ENCODE data around the gene ITGB8. TPM values are rescaled to one million over a fixed set of nuclear protein-coding genes. Genes with fewer than 3 reads are reported as not detected.

Gene ITGB8
- total RNA-seq, 5 donors from 2014 or later (not counting 1 experiment from before 2014, with no cell fraction given): 0.08 to 0.29 (median 0.16) TPM

DNA sequence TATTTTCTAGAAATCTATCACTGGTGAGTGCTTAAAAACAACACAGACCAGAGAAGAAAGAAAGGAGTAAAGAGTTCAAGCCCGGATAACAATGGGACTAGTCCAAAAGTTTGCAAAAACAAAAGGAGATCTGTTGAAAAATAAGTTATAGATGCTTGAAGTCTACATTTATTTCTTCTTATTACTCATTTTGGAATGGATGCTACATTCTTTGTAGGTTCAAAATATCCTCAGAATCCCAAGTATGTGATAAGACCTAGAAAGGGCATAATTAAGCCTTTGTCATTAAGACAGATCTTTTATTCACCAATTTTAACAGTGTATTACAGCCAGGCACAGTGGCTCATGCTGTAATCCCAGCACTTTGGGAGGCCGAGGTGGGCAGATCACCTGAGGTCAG is 42.7 kb upstream of the ITGB8 start:
- H3K27ac Mint-ChIP-seq: no peak overlapping the region
- Histone ChIP-seq H3K9me3 (no peaks in the 10 kb centered on the region), H3K4me3 (ENCODE audit: control insufficient read depth in 1 of 2, extremely low read depth in 1 of 2, low read length in 1 of 2) (no peak overlapping the region), H3K36me3 (ENCODE audit: control insufficient read depth in 2 of 2, extremely low read depth in 1 of 2, insufficient read depth in 1 of 2, low read length in 1 of 2) (no peaks in the 10 kb centered on the region), H3K27ac (ENCODE audit: low read length) (no peak overlapping the region), H3K27me3 (replicated peaks in 1 of 2; ENCODE audit: control insufficient read depth in 2 of 2, extremely low read depth in 1 of 2, insufficient read depth in 2 of 2, low read length in 1 of 2) (no peaks in the 10 kb centered on the region), H3K4me1 (ENCODE audit: control insufficient read depth in 1 of 2, extremely low read depth in 1 of 2, insufficient read depth in 2 of 2, low read length in 2 of 2) (no peaks in the 10 kb centered on the region)
- WGBS (ENCODE audit: insufficient coverage): no CpG with 5 or more reads among the region's 2 CpGs
- H3K4me3 Mint-ChIP-seq: no peak overlapping the region
- no peaks in the 10 kb centered on the region for H3K9me3 Mint-ChIP-seq
- no peak for ATAC-seq (replicated peaks in 1 of 4)
- H3K4me1 Mint-ChIP-seq: no peaks in the 10 kb centered on the region
- H3K27me3 Mint-ChIP-seq: no peaks in the 10 kb centered on the region
- DNase-seq: no peak
- POLR2A ChIA-PET: no interaction called here
- CTCF ChIA-PET: interaction anchor here in 1 of 2 donors (0.6 kb wide), 1 partner anchor 20 kb away, joined by 3 read pairs; no protein-coding TSS in a partner anchor
- H3K36me3 Mint-ChIP-seq: no peaks in the 10 kb centered on the region

DNA sequence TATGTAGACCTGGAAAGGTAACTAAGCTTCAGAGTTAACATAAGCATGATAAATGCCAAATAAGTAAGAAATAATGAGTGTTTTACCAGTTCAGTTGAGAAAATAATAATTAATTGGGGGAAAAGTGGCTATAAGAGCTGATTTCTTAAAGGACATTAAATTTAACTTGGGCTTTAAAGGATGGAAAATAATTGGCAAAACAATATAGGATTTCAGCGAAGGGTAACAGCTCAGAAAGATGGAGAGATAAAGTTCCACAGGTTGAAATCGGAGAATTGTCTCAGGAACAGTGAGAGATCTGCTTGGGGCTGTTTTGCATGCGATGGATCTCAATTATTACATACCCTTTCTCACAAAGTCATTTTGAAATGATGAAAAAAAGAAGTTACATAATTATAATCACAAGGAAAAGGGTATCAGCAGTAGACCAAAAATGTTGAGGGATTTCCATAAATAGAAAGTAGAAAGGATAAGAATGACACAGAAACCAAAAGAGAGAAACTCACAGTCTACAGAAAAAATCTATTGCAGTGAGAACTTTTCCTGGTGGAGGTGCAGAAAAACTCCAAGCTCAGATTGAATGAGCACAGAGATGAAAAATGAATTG is 40.1 kb upstream of the ITGB8 start:
- Histone ChIP-seq H3K4me1 (ENCODE audit: control insufficient read depth in 1 of 2, extremely low read depth in 1 of 2, insufficient read depth in 2 of 2, low read length in 2 of 2) (no peaks in the 10 kb centered on the region), H3K36me3 (ENCODE audit: control insufficient read depth in 2 of 2, extremely low read depth in 1 of 2, insufficient read depth in 1 of 2, low read length in 1 of 2) (no peaks in the 10 kb centered on the region), H3K27ac (ENCODE audit: low read length) (no peak overlapping the region), H3K9me3 (no peaks in the 10 kb centered on the region), H3K4me3 (ENCODE audit: control insufficient read depth in 1 of 2, extremely low read depth in 1 of 2, low read length in 1 of 2) (no peak overlapping the region), H3K27me3 (replicated peaks in 1 of 2; ENCODE audit: control insufficient read depth in 2 of 2, extremely low read depth in 1 of 2, insufficient read depth in 2 of 2, low read length in 1 of 2) (no peaks in the 10 kb centered on the region)
- H3K9me3 Mint-ChIP-seq: no peaks in the 10 kb centered on the region
- 50% methylated on average over 1 of the region's 3 CpGs for WGBS (ENCODE audit: insufficient coverage)
- no peak overlapping the region for H3K27ac Mint-ChIP-seq
- no peak for ATAC-seq (replicated peaks in 1 of 4)
- H3K36me3 Mint-ChIP-seq: no peaks in the 10 kb centered on the region
- no peaks in the 10 kb centered on the region for H3K27me3 Mint-ChIP-seq
- no peak for DNase-seq
- H3K4me1 Mint-ChIP-seq: no peaks in the 10 kb centered on the region
- POLR2A ChIA-PET: no interaction called here
- H3K4me3 Mint-ChIP-seq: no peak overlapping the region
- CTCF ChIA-PET: no interaction called here

DNA sequence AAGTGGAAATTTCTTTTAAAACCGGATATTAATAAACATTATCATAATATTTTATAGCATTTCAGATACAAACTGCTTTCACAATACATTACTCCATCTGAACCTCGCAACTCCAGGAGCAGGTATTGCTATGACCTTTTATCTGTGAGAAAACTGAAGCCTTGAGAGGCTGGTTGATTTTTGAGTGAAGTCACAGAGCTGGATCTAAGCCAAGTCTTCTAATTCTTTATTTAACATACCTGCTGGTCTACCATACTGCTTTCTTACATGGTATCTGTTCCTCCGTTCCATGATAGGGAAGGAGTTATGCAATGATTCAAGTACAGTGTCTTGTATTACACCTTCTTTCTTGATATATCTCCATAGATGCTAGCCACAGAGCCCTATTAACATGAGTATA is 37.4 kb upstream of the ITGB8 start:
- H3K36me3 Mint-ChIP-seq: no peaks in the 10 kb centered on the region
- H3K36me3 ChIP-seq (ENCODE audit: control insufficient read depth in 2 of 2, extremely low read depth in 1 of 2, insufficient read depth in 1 of 2, low read length in 1 of 2): no peaks in the 10 kb centered on the region
- no peaks in the 10 kb centered on the region for H3K9me3 ChIP-seq
- peaks cover 0 to 4% of the 10 kb centered on the region in 2 donors for H3K27me3 Mint-ChIP-seq
- H3K9me3 Mint-ChIP-seq: no peaks in the 10 kb centered on the region
- no peak for DNase-seq
- H3K4me1 Mint-ChIP-seq: no peaks in the 10 kb centered on the region
- no peak overlapping the region for H3K4me3 ChIP-seq (ENCODE audit: control insufficient read depth in 1 of 2, extremely low read depth in 1 of 2, low read length in 1 of 2)
- H3K4me1 ChIP-seq (ENCODE audit: control insufficient read depth in 1 of 2, extremely low read depth in 1 of 2, insufficient read depth in 2 of 2, low read length in 2 of 2): no peaks in the 10 kb centered on the region
- no CpG with 5 or more reads among the region's 3 CpGs for WGBS (ENCODE audit: insufficient coverage)
- no peak overlapping the region for H3K27ac Mint-ChIP-seq
- ATAC-seq (replicated peaks in 1 of 4): no peak
- no peak overlapping the region for H3K27ac ChIP-seq (ENCODE audit: low read length)
- POLR2A ChIA-PET: no interaction called here
- H3K4me3 Mint-ChIP-seq: no peak overlapping the region
- no peaks in the 10 kb centered on the region for H3K27me3 ChIP-seq (replicated peaks in 1 of 2; ENCODE audit: control insufficient read depth in 2 of 2, extremely low read depth in 1 of 2, insufficient read depth in 2 of 2, low read length in 1 of 2)
- CTCF ChIA-PET: no interaction called here

DNA sequence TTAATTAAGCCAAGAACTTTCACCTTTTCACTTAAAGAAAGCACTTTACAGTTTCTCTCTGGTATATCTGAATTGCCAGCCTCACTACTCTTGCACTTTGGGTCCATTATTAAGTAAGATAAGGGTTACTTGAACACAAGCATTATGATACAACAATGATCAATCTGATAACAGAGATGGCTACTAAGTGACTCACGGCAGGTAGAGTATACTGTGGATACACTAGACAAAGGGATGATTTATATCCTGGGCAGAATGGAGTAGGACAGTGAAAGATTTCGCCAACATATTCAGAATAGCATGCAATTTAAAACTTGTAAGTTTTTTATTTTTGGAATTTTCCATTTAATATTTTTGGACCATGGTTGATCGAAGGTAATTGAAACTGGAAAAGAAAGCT is 34.3 kb upstream of the ITGB8 start:
- POLR2A ChIA-PET: no interaction called here

GRCh38 chr7:20296901-20297300 is 33.8 kb upstream of the ITGB8 start:
- WGBS (ENCODE audit: insufficient coverage): no CpG with 5 or more reads among the region's 3 CpGs
- no peak overlapping the region for H3K4me3 ChIP-seq (ENCODE audit: control insufficient read depth in 1 of 2, extremely low read depth in 1 of 2, low read length in 1 of 2)
- Mint-ChIP-seq H3K4me3 (no peak overlapping the region), H3K36me3 (no peaks in the 10 kb centered on the region), H3K4me1 (peaks cover 0 to 5% (median 3%) of the 10 kb centered on the region in 3 donors), H3K9me3 (no peaks in the 10 kb centered on the region), H3K27ac (no peak overlapping the region), H3K27me3 (peaks cover 0 to 4% of the 10 kb centered on the region in 2 donors)
- H3K4me1 ChIP-seq (ENCODE audit: control insufficient read depth in 1 of 2, extremely low read depth in 1 of 2, insufficient read depth in 2 of 2, low read length in 2 of 2): no peaks in the 10 kb centered on the region
- ATAC-seq (replicated peaks in 1 of 4): no peak
- no peak overlapping the region for H3K27ac ChIP-seq (ENCODE audit: low read length)
- H3K36me3 ChIP-seq (ENCODE audit: control insufficient read depth in 2 of 2, extremely low read depth in 1 of 2, insufficient read depth in 1 of 2, low read length in 1 of 2): no peaks in the 10 kb centered on the region
- no peak for DNase-seq
- POLR2A ChIA-PET: no interaction called here
- CTCF ChIA-PET: no interaction called here
- H3K9me3 ChIP-seq: no peaks in the 10 kb centered on the region
- H3K27me3 ChIP-seq (replicated peaks in 1 of 2; ENCODE audit: control insufficient read depth in 2 of 2, extremely low read depth in 1 of 2, insufficient read depth in 2 of 2, low read length in 1 of 2): no peaks in the 10 kb centered on the region

More for the DNA sequence above, 34.3 kb upstream of the ITGB8 start:
- H3K4me3 Mint-ChIP-seq: no peak overlapping the region
- H3K4me1 Mint-ChIP-seq: peaks cover 0 to 5% (median 3%) of the 10 kb centered on the region in 3 donors
- ATAC-seq (replicated peaks in 1 of 4) (no peak), DNase-seq (no peak)
- no peaks in the 10 kb centered on the region for H3K36me3 ChIP-seq (ENCODE audit: control insufficient read depth in 2 of 2, extremely low read depth in 1 of 2, insufficient read depth in 1 of 2, low read length in 1 of 2)
- no peaks in the 10 kb centered on the region for H3K36me3 Mint-ChIP-seq
- peaks cover 0 to 4% of the 10 kb centered on the region in 2 donors for H3K27me3 Mint-ChIP-seq
- H3K27me3 ChIP-seq (replicated peaks in 1 of 2; ENCODE audit: control insufficient read depth in 2 of 2, extremely low read depth in 1 of 2, insufficient read depth in 2 of 2, low read length in 1 of 2): no peaks in the 10 kb centered on the region
- no peak overlapping the region for H3K4me3 ChIP-seq (ENCODE audit: control insufficient read depth in 1 of 2, extremely low read depth in 1 of 2, low read length in 1 of 2)
- H3K4me1 ChIP-seq (ENCODE audit: control insufficient read depth in 1 of 2, extremely low read depth in 1 of 2, insufficient read depth in 2 of 2, low read length in 2 of 2): no peaks in the 10 kb centered on the region
- H3K9me3 ChIP-seq: no peaks in the 10 kb centered on the region
- no peak overlapping the region for H3K27ac ChIP-seq (ENCODE audit: low read length)
- CTCF ChIA-PET: no interaction called here
- no peaks in the 10 kb centered on the region for H3K9me3 Mint-ChIP-seq
- H3K27ac Mint-ChIP-seq: no peak overlapping the region
- WGBS (ENCODE audit: insufficient coverage): no CpG with 5 or more reads among the region's 3 CpGs

- POLR2A ChIA-PET: no interaction called here
- H3K36me3 ChIP-seq (ENCODE audit: control insufficient read depth in 2 of 2, extremely low read depth in 1 of 2, insufficient read depth in 1 of 2, low read length in 1 of 2): no peaks in the 10 kb centered on the region
- no peaks in the 10 kb centered on the region for H3K36me3 Mint-ChIP-seq
- no peaks in the 10 kb centered on the region for H3K9me3 Mint-ChIP-seq
- no peak for DNase-seq
- CTCF ChIA-PET: no interaction called here
- no peak overlapping the region for H3K4me3 ChIP-seq (ENCODE audit: control insufficient read depth in 1 of 2, extremely low read depth in 1 of 2, low read length in 1 of 2)
- H3K4me3 Mint-ChIP-seq: no peak overlapping the region
- no peaks in the 10 kb centered on the region for H3K27me3 ChIP-seq (replicated peaks in 1 of 2; ENCODE audit: control insufficient read depth in 2 of 2, extremely low read depth in 1 of 2, insufficient read depth in 2 of 2, low read length in 1 of 2)
- no peaks in the 10 kb centered on the region for H3K9me3 ChIP-seq
- peaks cover 0 to 4% of the 10 kb centered on the region in 2 donors for H3K27me3 Mint-ChIP-seq
- no peak for ATAC-seq (replicated peaks in 1 of 4)
- peaks cover 0 to 5% (median 3%) of the 10 kb centered on the region in 3 donors for H3K4me1 Mint-ChIP-seq
- no peaks in the 10 kb centered on the region for H3K4me1 ChIP-seq (ENCODE audit: control insufficient read depth in 1 of 2, extremely low read depth in 1 of 2, insufficient read depth in 2 of 2, low read length in 2 of 2)
- no CpG with 5 or more reads among the region's 1 CpG for WGBS (ENCODE audit: insufficient coverage)
- H3K27ac ChIP-seq (ENCODE audit: low read length): no peak overlapping the region
- H3K27ac Mint-ChIP-seq: no peak overlapping the region
Observed at GRCh38 chr7:20298486-20298901, 32.2 kb upstream of the ITGB8 start.

- Mint-ChIP-seq H3K27ac (no peak overlapping the region), H3K27me3 (peaks cover 0 to 4% of the 10 kb centered on the region in 2 donors), H3K36me3 (no peaks in the 10 kb centered on the region), H3K4me3 (no peak overlapping the region), H3K4me1 (peaks cover 0 to 5% (median 3%) of the 10 kb centered on the region in 3 donors), H3K9me3 (no peaks in the 10 kb centered on the region)
- Histone ChIP-seq H3K9me3 (no peaks in the 10 kb centered on the region), H3K4me1 (ENCODE audit: control insufficient read depth in 1 of 2, extremely low read depth in 1 of 2, insufficient read depth in 2 of 2, low read length in 2 of 2) (no peaks in the 10 kb centered on the region), H3K27ac (ENCODE audit: low read length) (no peak overlapping the region), H3K36me3 (ENCODE audit: control insufficient read depth in 2 of 2, extremely low read depth in 1 of 2, insufficient read depth in 1 of 2, low read length in 1 of 2) (no peaks in the 10 kb centered on the region), H3K27me3 (replicated peaks in 1 of 2; ENCODE audit: control insufficient read depth in 2 of 2, extremely low read depth in 1 of 2, insufficient read depth in 2 of 2, low read length in 1 of 2) (no peaks in the 10 kb centered on the region), H3K4me3 (ENCODE audit: control insufficient read depth in 1 of 2, extremely low read depth in 1 of 2, low read length in 1 of 2) (no peak overlapping the region)
- ChIA-PET POLR2A (interaction anchor here in 1 of 2 donors (0.5 kb wide), 1 partner anchor 74 kb away, joined by 3 read pairs; no protein-coding TSS in a partner anchor), CTCF (no interaction called here)
- WGBS (ENCODE audit: insufficient coverage): no CpG with 5 or more reads among the region's 1 CpG
- ATAC-seq (replicated peaks in 1 of 4) (no peak), DNase-seq (no peak)
Observed at GRCh38 chr7:20299145-20299544, 31.6 kb upstream of the ITGB8 start.
